HG03565 (cell line): ENCODE results near the gene TBX15.
"Not testable (repeated sequence)": the region's sequence is repeated elsewhere in the genome, so short reads cannot be mapped to it uniquely, and the experiment has no call there.

Experiments used
- ATAC-seq: cut with Tn5 transposase; IDR thresholded peaks from one replicate; pipeline ENCODE4 v1.9.1; 2021; ENCODE audit warnings: mild to moderate bottlenecking, moderate library complexity; ENCODE audit not compliant: unreplicated experiment

Gene TBX15

GRCh38 chr1:118928739-118929554 is 59.2 kb downstream of the TBX15 start:
- ATAC-seq: no peak

- no peak for ATAC-seq
Observed at GRCh38 chr1:118927427-118928187, 60.5 kb downstream of the TBX15 start.

GRCh38 chr1:118926261-118926660 is 61.9 kb downstream of the TBX15 start:
- ATAC-seq: no peak

- ATAC-seq: no peak
Observed at GRCh38 chr1:118925651-118926050, 62.5 kb downstream of the TBX15 start.

GRCh38 chr1:118923319-118923718 is 64.8 kb downstream of the TBX15 start:
- no peak for ATAC-seq

GRCh38 chr1:118921994-118922393 is 66.1 kb downstream of the TBX15 start:
- ATAC-seq: no peak

- ATAC-seq: no peak
Observed at GRCh38 chr1:118920124-118920717, 67.9 kb downstream of the TBX15 start.

- no peak for ATAC-seq
Observed at GRCh38 chr1:118918940-118919259, 69.2 kb downstream of the TBX15 start.

GRCh38 chr1:118918230-118918939 is 69.8 kb downstream of the TBX15 start:
- peak; percentile 73 for ATAC-seq

GRCh38 chr1:118916346-118916745 is 71.8 kb downstream of the TBX15 start:
- ATAC-seq: not testable (repeated sequence)

- ATAC-seq: no peak
Observed at GRCh38 chr1:118914379-118915161, 73.6 kb downstream of the TBX15 start.

GRCh38 chr1:118913818-118914217 is 74.3 kb downstream of the TBX15 start:
- no peak for ATAC-seq

GRCh38 chr1:118912574-118912973 is 75.6 kb downstream of the TBX15 start:
- no peak for ATAC-seq

- ATAC-seq: no peak
Observed at GRCh38 chr1:118911571-118911970, 76.6 kb downstream of the TBX15 start.

GRCh38 chr1:118907466-118907865 is 80.7 kb downstream of the TBX15 start:
- no peak for ATAC-seq

- no peak for ATAC-seq
Observed at GRCh38 chr1:118905671-118906070, 82.5 kb downstream of the TBX15 start.

- no peak for ATAC-seq
Observed at GRCh38 chr1:118905196-118905595, 82.9 kb downstream of the TBX15 start.

- ATAC-seq: no peak
Observed at GRCh38 chr1:118902711-118903191, 85.4 kb downstream of the TBX15 start.

GRCh38 chr1:118902299-118902698 is 85.8 kb downstream of the TBX15 start:
- no peak for ATAC-seq
